Measurements from ENCODE around the gene RFK.
A peak's percentile ranks its signal among the peaks of the same experiment; 100 is the strongest.

The RFK gene

GRCh38 chr9:76412638-76413037, 18.4 kb upstream of the RFK start:
- DNase-seq (ENCODE audit: low spot score): no peak

- no peak for DNase-seq (ENCODE audit: low spot score)
Measured at GRCh38 chr9:76405868-76406267, 11.6 kb upstream of the RFK start.

DNA sequence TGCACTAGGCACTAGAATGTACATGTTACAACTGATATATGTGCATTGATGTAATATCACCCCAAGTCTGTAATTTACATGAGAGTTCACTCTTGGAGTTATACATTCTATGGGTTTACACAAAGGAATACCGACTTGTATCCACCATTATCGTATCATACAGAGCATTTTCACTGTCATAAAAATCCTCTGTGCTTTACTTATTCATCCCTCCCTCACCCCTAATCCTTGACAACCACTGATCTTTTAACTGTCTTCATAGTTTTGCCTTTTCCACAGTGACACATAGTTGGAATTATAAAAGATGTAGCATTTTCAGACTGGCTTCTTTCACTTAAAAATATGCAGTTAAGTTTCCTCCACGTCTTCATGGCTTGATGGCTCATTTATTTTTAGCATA, 11.1 kb upstream of the RFK start:
- no peak for DNase-seq (ENCODE audit: low spot score)

DNA sequence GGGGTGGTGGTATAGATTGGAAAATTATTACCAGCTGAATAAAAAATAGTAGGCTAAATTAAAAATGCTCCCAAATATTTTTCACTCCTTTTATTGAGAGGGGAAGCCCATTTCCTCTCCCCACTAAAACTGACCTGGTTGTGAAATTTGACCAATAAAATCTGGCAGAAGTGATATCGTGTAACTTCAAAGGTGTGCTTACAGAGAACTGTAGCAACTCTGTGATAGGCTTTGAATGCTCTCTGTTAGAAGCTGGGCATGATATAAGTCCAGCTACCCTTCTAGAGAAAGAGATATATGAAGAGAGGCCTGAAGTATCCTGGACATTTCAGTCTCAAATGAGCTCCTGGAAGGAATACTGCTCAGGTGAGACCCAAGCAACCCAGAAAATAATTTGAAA, 10.2 kb upstream of the RFK start:
- no peak for DNase-seq (ENCODE audit: low spot score)

DNA sequence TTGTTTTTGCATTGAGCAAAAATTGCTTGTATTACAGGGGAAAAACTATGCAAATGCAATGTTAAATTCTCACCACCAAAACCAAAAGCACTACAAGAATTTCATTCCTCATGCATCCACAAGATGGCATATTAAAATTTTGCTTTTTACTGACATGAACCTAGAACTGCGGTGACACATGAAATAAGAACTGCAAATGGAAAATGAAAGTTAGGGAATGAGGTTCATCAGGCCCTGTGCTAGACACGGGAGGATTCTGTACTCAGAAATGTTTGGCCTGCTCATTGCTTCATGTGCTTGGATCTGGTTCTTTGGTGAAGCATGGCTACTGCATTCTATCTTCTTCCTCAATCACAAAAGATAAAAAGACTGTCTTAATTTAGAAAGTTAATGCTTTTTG, 9.1 kb upstream of the RFK start:
- no peak for DNase-seq (ENCODE audit: low spot score)

- no peak for DNase-seq (ENCODE audit: low spot score)
Measured at GRCh38 chr9:76401580-76402354, 7.5 kb upstream of the RFK start.

DNA sequence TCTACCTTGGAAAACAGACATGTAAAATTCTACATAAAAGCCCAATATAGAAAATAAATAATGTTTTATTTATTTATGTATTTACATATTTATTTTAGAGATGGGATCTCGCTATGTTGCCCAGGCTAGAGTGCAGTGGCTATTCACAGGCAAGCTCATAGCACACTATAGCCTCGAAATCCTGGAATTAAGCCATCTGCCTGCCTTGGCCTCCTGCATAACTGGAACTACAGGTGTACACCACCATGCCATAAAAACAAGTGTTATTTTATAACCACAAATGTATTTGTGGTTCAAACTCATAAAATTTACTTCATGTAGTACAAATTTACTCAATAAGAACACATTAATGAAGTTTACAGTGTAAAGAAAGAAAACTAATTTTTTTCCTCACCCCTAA, 7.0 kb upstream of the RFK start:
- DNase-seq (ENCODE audit: low spot score): no peak

DNA sequence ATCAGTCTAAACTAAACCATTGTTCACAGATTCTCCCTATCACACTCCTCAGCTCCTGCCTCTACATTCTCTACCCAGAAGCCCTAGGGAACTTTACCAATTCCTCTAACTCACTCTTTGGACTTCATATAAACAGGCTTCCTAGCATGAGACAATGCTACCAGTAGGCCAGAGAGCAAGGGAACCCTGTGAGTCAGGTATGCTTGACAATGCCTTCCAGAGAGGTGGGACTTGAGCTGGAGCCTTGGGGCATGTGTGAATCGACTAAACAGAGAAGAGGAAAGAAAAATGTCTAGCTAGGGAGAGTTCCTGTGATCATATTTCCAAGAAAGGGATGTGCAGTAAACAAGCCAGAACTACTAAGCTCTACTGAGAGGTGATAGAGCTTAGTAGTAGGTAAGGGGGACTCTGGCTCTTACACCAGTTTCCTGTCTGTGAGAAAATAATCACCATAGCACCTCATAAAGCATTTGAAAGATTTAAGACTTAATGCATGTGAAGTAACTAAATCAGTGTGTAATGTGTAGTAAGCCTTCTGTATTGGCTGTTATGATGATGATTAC, 6.4 kb upstream of the RFK start:
- no peak for DNase-seq (ENCODE audit: low spot score)

DNA sequence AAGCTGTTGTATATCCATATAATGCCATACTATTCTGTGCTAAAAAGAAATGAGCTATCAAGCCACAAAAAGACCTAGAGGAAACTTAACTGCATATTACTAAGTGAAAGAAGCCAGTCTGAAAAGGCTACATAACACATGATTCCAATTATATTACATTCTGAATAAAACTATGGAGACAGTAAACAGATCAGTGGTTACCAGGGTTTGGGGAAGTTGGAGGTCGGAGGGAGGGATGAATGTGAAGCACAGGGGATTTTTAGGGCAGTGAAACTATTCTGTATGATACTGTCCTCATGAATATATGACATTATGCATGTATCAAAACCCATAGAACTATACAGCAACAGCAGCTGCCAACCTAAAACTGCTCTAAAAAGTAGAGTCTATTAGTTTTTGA, 5.6 kb upstream of the RFK start:
- no peak for DNase-seq (ENCODE audit: low spot score)

DNA sequence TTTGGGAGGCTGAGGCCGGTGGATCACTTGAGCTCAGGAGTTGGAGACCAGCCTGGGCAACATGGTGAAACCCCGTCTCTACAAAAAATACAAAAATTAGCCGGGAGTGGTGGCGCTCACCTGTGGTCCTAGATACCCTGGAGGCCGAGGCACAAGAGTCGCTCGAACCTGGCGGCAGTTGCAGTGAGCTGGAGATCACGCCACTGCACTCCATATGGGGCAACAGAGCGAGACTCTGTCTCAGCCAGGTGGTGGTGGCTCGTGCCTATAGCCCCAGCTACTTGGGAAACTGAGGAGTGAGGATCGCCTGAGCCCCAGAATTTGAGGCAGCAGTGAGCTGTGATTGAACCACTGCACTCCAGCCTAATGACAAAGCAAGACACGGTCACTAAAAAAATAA, 2.4 kb upstream of the RFK start:
- DNase-seq (ENCODE audit: low spot score): no peak

DNA sequence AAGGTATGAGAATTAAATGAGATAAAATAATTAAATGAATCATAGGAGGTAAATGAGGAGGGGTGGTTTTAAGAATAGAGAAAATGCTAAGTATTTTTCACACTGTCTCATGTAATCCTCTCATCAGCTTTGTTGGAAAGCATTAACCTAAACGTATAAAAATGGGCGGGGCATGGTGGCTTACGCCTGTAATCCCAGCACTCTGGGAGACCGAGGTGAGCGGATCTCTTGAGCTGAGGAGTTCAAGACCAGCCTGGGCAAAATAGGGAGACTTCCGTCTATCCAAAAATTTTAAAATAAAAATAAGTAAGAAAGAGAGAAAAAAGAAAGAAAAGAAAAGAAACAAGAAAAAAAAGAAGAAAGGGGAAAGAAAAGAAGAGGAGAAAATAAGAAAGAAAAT, 1.9 kb upstream of the RFK start:
- no peak for DNase-seq (ENCODE audit: low spot score)

DNA sequence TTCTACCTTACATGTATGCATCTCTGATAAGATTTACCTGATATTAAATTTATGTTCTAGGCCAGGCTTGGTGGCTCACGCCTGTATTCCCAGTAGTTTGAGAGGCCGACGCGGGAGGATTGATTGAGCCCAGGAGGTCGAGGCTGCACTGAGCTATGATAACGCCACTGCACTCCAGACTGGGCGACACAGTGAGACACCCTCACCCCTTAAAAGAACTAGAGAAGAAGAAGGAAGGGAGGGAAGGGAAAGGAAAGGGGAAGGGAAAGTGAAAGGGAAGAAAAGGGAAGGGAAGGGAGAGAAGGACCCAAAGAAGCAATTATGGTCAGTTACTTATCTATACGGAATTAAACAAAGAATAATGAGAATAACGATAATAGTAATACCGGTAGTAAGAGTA, 1.2 kb upstream of the RFK start:
- no peak for DNase-seq (ENCODE audit: low spot score)

DNA sequence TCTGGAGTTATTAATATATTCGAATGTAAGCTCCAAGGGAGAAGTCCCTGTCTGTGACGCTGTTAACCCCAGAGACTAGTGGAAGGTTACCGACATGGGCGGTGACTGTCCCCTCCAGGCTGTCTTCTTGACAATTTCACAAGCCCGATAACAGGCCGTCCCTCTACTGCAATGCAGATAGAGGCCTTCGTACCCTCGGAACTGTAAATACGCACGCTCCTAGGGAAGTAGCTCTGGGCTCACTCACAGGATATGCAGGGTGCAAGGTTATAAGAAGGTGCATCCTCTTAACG, 680 bp upstream of the RFK start:
- peak; percentile 69 for DNase-seq (ENCODE audit: low spot score)

GRCh38 chr9:76390656-76391055, 3.6 kb downstream of the RFK start:
- no peak for DNase-seq (ENCODE audit: low spot score)

GRCh38 chr9:76379494-76379893, 14.7 kb downstream of the RFK start:
- DNase-seq (ENCODE audit: low spot score): no peak

DNA sequence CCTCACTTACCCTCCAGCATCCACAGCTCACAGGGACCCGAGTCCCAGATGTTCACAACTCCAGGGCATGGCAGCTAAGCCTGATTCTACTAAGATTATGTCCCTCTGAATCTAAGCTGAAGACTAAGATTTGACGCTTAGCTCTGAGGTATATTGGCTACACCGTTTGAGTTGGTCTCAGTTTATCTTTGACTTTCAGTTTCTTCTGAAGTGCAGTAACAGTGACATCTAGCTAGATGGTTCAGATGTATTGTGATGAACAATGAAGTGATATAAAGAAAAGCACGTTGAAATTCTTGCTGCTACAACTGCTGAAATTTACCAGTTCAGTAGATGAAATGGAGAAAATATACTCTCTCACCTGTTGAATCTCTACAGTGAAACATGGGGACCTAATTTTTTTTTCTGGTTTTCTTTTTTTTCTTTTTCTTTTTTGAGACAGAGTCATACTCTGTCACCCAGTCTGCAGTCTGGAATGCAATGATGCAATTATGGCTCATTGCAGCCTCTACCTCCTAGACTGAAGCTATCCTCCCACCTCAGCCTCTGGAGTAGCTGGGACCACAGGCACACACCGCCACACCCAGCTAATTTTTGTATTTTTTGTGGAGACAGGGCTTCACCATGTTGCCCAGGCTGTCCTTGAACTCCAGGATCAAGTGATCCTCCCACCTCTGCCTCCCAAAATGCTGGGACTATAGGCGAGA, 15.7 kb downstream of the RFK start:
- DNase-seq (ENCODE audit: low spot score): no peak

DNA sequence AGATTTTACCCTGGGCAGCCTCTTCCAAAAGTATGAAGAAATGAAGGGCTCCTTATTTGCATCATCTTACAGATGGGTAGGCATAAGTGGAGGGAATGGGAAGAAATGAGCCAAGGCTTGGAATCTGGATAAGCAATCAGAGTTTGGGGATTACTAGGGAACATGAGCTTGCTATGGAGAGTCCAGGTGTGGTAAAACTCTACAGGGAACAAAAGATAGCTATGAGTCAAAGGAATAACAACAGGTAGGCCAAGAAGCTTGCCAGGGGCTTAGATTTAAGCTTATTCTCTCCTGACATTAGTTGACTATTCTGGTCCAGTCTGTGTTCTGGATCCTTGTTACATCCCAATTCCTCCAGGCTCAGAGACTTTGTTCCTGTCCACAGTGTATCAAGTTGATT, 16.4 kb downstream of the RFK start:
- DNase-seq (ENCODE audit: low spot score): no peak

DNA sequence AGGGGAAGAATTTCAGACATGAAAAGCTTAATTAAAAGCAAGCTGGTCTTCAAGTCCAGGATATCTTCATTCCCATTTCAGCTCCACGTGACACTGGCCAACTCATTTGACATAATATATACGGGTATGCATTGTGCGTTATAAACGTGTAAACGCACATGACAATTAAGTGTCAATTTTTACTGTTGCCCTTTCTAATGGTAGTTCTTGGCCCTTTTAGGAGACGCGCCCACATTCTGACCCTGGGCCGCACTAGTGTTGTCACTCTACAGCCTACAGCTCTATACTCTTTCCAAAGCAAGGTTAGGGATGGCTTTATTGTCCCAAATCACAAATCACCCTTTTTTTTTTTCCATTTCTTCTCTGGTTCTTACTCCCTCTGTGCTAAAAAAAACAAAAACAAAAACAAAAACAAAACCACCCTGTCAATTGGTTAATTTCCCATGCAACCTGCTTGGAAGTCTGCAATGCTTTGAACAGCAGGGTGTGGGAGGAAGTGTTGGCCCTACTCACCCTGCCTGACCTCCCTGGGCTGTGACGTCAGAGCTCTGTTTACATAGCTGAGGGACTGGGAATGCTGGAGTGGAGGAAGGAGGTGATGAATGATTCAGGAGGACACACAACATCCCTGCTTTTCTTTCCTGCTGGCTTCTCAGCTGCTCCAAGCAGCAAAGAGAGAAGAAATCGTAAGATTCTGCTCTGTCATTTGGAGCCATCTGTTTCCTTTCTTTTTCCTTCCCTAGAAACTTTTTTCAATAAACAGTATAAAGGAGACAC, 19.3 kb downstream of the RFK start:
- peak; percentile 76 for DNase-seq (ENCODE audit: low spot score)

DNA sequence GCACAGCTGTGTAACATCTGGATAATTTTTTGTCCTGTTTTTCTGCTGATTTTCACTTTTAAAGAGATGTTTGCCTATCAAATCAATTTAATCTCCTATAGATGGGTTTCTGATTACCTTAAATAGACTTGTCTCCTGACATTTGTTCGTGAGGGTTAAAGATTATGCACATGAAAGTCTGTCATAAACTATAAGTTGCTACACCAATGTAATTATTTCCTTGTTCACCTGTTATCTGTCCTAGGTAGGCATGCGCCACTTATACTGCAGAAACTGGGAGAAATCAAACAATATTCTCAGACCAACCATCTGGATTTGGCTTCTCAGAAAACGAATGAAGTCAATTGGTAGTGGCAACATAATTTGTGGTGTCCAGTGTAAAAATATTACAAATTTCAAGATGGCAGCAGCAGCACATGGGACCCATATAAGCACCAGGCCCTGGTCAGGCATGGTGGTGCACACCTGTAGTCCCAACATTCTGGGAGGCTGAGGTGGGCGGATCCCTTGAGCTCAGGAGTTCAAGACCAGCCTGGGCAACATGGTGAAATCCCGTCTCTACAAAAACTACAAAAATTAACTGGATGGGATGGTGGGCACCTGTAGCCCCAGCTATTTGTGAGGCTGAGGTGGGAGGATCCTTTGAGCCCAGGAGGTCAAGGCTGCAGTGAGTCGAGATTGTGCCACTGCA, 20.3 kb downstream of the RFK start:
- no peak for DNase-seq (ENCODE audit: low spot score)

DNA sequence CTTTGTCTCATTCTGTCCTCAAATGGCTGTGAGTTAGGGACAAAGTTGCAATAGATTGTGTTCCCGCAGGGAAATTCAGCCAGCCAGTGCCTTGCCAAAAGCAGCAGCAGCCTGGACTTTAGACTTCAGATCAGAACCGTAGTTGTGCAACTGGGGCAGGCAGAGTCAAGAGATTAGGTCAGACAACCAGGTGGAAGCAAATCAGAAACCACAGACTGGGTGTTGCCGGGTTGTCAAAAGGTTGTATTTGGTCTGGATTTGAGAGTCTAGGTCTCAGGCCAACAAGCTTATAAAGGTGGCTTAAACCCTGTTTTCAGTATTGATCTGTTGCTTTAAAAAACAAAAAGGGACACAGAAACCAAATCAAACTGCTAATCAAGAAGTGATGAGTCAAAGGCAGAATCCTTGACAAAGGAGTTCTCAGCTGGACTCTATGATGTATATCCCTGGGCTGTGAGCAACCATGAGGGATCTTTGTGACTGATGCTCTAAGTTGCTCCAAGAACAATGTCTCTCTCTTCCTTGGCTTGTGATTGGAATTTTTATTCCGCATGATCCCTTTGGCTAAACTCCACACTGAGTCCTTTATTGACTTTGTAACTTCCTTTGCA, 20.9 kb downstream of the RFK start:
- DNase-seq (ENCODE audit: low spot score): peak; percentile 69

- DNase-seq (ENCODE audit: low spot score): no peak
Measured at GRCh38 chr9:76372336-76372735, 21.9 kb downstream of the RFK start.

GRCh38 chr9:76371901-76372300, 22.3 kb downstream of the RFK start:
- DNase-seq (ENCODE audit: low spot score): no peak
